ENCODE results near the gene RBFOX2. TPM values are rescaled to one million over a fixed set of nuclear protein-coding genes. Genes with fewer than 3 reads are reported as not detected.

Gene RBFOX2
- total and polyA plus RNA-seq, 10 of the 15 experiments (the other 5 are each of a cell fraction or from before 2014, with no cell fraction given) = 0.01 to 2.7 (median 0.17) TPM; not detected in 4

DNA sequence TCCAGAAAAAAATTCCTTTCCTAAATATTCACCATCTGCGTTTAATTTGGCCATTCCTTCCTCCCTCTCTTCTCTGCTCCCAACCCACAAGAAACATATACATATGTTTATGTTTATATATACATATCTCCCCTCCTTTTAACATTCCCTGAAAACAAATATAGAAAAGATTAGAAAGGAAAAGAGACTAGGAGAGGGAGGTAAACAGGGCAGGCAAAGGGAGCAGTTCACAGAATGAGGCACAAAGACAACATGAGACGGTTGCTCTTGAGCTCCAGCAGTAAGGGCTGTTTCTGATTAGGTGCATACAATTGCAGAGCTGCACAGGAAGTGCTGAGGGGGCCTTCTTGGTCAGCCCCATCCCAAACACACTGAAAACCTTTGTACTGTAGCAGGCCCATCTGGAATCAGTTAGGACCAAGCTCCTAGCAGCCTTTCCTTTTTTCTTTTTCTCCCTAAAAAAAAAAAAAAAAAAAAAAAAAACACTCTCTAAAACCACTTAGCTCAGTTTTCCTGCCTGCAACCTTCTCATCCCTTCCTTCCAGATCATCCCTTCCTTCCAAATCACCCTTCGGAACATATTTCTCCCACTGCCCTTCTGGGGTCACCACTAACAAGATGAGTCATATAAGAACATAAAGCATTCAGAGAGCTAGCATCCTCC, 57.0 kb downstream of the RBFOX2 start:
- CTCF ChIA-PET = interaction anchor here (0.8 to 1.9 kb wide), 2 partner anchors 94 to 341 kb away, joined by 3 to 4 read pairs; no protein-coding TSS in a partner anchor
- BruUV-seq (replicated peaks) = no TSS peak
- in situ Hi-C loops (cut with MboI) = no loop called here
- Histone ChIP-seq H3K27me3 (replicated peaks in 1 of 2; ENCODE audit: control insufficient read depth in 2 of 2, insufficient read depth in 2 of 2, low read length in 1 of 2) (no peaks in the 10 kb centered on the region; a peak in 1 of 4 replicates), H3K27ac (ENCODE audit: control insufficient read depth, insufficient read depth) (no peak overlapping the region), H3K4me3 (no peak overlapping the region), H3K36me3 (ENCODE audit: control insufficient read depth in 2 of 2, insufficient read depth in 2 of 2, low read length in 1 of 2) (no peaks in the 10 kb centered on the region), H3K79me2 (ENCODE audit: control insufficient read depth, insufficient read depth, low read length) (no peaks in the 10 kb centered on the region), H3K9ac (ENCODE audit: control insufficient read depth, insufficient read depth, low read length) (no peak overlapping the region), H3K4me2 (ENCODE audit: control insufficient read depth, insufficient read depth) (no peak overlapping the region), H3K9me3 (replicated peaks; ENCODE audit: control insufficient read depth, insufficient read depth, low read length) (no peaks in the 10 kb centered on the region), H4K20me1 (ENCODE audit: control insufficient read depth, insufficient read depth) (no peaks in the 10 kb centered on the region), H2AFZ (ENCODE audit: control insufficient read depth, low read depth, low read length) (no peak overlapping the region), H3K4me1 (ENCODE audit: control insufficient read depth, insufficient read depth, low read length) (no peaks in the 10 kb centered on the region)
- FAIRE-seq (no peak), ATAC-seq (no peak), DNase-seq (ENCODE audit: low read depth, low spot score) (no peak)
- 15% methylated on average over 3 of the region's 3 CpGs for WGBS (ENCODE audit: insufficient coverage, insufficient replicate concordance, low lambda C conversion rate, missing lambda C conversion rate)
- TF ChIP-seq SREBF2 (IDR thresholded peaks at IDR 0.05; ENCODE audit: low read length) (no peak), ASH2L (IDR thresholded peaks at IDR 0.05; ENCODE audit: borderline replicate concordance, low read depth) (no peak), CBX3 (IDR thresholded peaks at IDR 0.05; ENCODE audit: borderline replicate concordance, low read depth) (no peak), ZNF24 (IDR thresholded peaks at IDR 0.05) (no peak), ATF3 (IDR thresholded peaks at IDR 0.05; ENCODE audit: borderline replicate concordance, extremely low read depth, low read depth, low read length) (no peak), STAT3 (IDR thresholded peaks at IDR 0.05; ENCODE audit: low read depth, low read length) (no peak), BACH1 (IDR thresholded peaks at IDR 0.05; ENCODE audit: borderline replicate concordance) (no peak), DPF2 (IDR thresholded peaks at IDR 0.05) (no peak), STAT1 (conservative IDR thresholded peaks at IDR 0.05) (no peak), PBX3 (IDR thresholded peaks at IDR 0.05; ENCODE audit: insufficient replicate concordance, low read depth, low read length) (no peak), NFIC (IDR thresholded peaks at IDR 0.05; ENCODE audit: low read depth, low read length) (no peak)
- TF ChIP-seq, protein P1, sequence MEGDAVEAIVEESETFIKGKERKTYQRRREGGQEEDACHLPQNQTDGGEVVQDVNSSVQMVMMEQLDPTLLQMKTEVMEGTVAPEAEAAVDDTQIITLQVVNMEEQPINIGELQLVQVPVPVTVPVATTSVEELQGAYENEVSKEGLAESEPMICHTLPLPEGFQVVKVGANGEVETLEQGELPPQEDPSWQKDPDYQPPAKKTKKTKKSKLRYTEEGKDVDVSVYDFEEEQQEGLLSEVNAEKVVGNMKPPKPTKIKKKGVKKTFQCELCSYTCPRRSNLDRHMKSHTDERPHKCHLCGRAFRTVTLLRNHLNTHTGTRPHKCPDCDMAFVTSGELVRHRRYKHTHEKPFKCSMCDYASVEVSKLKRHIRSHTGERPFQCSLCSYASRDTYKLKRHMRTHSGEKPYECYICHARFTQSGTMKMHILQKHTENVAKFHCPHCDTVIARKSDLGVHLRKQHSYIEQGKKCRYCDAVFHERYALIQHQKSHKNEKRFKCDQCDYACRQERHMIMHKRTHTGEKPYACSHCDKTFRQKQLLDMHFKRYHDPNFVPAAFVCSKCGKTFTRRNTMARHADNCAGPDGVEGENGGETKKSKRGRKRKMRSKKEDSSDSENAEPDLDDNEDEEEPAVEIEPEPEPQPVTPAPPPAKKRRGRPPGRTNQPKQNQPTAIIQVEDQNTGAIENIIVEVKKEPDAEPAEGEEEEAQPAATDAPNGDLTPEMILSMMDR (IDR thresholded peaks at IDR 0.05 in 2 of 3, conservative IDR thresholded peaks at IDR 0.05 in 1 of 3; ENCODE audit: control insufficient read depth in 2 of 3, extremely low read depth in 1 of 3, insufficient read depth in 1 of 3, low read depth in 3 of 3, low read length in 3 of 3) = no peak
- TF ChIP-seq, protein P2, sequence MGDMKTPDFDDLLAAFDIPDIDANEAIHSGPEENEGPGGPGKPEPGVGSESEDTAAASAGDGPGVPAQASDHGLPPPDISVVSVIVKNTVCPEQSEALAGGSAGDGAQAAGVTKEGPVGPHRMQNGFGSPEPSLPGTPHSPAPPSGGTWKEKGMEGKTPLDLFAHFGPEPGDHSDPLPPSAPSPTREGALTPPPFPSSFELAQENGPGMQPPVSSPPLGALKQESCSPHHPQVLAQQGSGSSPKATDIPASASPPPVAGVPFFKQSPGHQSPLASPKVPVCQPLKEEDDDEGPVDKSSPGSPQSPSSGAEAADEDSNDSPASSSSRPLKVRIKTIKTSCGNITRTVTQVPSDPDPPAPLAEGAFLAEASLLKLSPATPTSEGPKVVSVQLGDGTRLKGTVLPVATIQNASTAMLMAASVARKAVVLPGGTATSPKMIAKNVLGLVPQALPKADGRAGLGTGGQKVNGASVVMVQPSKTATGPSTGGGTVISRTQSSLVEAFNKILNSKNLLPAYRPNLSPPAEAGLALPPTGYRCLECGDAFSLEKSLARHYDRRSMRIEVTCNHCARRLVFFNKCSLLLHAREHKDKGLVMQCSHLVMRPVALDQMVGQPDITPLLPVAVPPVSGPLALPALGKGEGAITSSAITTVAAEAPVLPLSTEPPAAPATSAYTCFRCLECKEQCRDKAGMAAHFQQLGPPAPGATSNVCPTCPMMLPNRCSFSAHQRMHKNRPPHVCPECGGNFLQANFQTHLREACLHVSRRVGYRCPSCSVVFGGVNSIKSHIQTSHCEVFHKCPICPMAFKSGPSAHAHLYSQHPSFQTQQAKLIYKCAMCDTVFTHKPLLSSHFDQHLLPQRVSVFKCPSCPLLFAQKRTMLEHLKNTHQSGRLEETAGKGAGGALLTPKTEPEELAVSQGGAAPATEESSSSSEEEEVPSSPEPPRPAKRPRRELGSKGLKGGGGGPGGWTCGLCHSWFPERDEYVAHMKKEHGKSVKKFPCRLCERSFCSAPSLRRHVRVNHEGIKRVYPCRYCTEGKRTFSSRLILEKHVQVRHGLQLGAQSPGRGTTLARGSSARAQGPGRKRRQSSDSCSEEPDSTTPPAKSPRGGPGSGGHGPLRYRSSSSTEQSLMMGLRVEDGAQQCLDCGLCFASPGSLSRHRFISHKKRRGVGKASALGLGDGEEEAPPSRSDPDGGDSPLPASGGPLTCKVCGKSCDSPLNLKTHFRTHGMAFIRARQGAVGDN (IDR thresholded peaks at IDR 0.05) = no peak
- RAD21 ChIA-PET (ENCODE audit: unreplicated experiment) = no interaction called here
- intact Hi-C loops (cut with micrococcal nuclease; ENCODE audit: unreplicated experiment) = no loop called here
- SMC1A ChIA-PET (ENCODE audit: uncharacterized antibody, unreplicated experiment) = interaction anchor here (0.6 to 1.7 kb wide), 2 partner anchors 15 to 459 kb away, joined by 3 to 4 read pairs; no protein-coding TSS in a partner anchor
- POLR2A ChIA-PET = interaction anchor here (1.1 kb wide), 1 partner anchor 20 kb away, joined by 3 read pairs; no protein-coding TSS in a partner anchor

Measured in GM12878 (cell line).